B cell (primary cell): ENCODE data around the gene SHISA7. TPM values are rescaled to one million over a fixed set of nuclear protein-coding genes. Genes with fewer than 3 reads are reported as not detected.

Experiments
- ATAC-seq: fragments of 200-7000 bp; cut with Tn5 transposase; one replicate; pipeline ENCODE4 v1.10.0; 2021; ENCODE audit warnings: low read depth, mild to moderate bottlenecking, moderate number of reproducible peaks, moderate library complexity
- CTCF ChIA-PET: fragments of 350-600 bp; sonication (Branson Sonifier 250); formaldehyde crosslinking; loops from one replicate; lab custom pipeline; 2021; ENCODE audit warnings: antibody characterized with exemption, inconsistent platforms; lab: Charles Lee
- POLR2A ChIA-PET: fragments of 350-600 bp; sonication (Branson Sonifier 250); formaldehyde crosslinking; loops from one replicate; lab custom pipeline; 2021; ENCODE audit warnings: antibody characterized with exemption; lab: Charles Lee
- DNase-seq: peaks from one replicate; pipeline ENCODE4 v3.0.0; 2013
- H2AFZ ChIP-seq: 2 replicates; pipeline ENCODE4 v1.6.1; 2012; ENCODE audit warnings: mild to moderate bottlenecking, low read depth, low read length; ENCODE audit not compliant: insufficient read depth, poor library complexity, severe bottlenecking
- H3K27ac ChIP-seq, 2 donors: 1 replicate in 1 of 2; 2 replicates in 1 of 2; pipeline ENCODE4 v1.5.1; 2012 to 2013; ENCODE audit warnings: low read length in 2 of 2, mild to moderate bottlenecking in 2 of 2, moderate library complexity in 1 of 2
- H3K27me3 ChIP-seq, 4 experiments: fragments of 200-600 bp in 1 of 4; sonication (generic) in 1 of 4; replicated peaks in 1 of 4; 1 replicate in 2 of 4; 2 replicates in 2 of 4; pipeline versions ENCODE4 v1.6.1 to v1.7.0; 2013 to 2016; ENCODE audit warnings: low read length in 3 of 4, mild to moderate bottlenecking in 2 of 4, mixed read lengths in 1 of 4, moderate library complexity in 1 of 4; ENCODE audit not compliant: insufficient read depth in 4 of 4, control insufficient read depth in 3 of 4; ENCODE audit errors: control extremely low read depth in 1 of 4
- H3K36me3 ChIP-seq, 2 experiments: replicated peaks in 1 of 2; 1 replicate in 1 of 2; 2 replicates in 1 of 2; pipeline versions ENCODE4 v1.6.1 to v1.7.1; 2013; ENCODE audit warnings: low read length in 1 of 2; ENCODE audit not compliant: insufficient read depth in 2 of 2, control insufficient read depth in 1 of 2; ENCODE audit errors: control extremely low read depth in 1 of 2, extremely low read depth in 1 of 2
- H3K4me1 ChIP-seq, 2 donors: fragments of 200-600 bp in 1 of 2; sonication (generic) in 1 of 2; 1 replicate in 1 of 2; 2 replicates in 1 of 2; pipeline versions ENCODE4 v1.5.1 to v1.6.1; 2013 to 2017; ENCODE audit warnings: low read length in 2 of 2; ENCODE audit not compliant: control insufficient read depth in 2 of 2, insufficient read depth in 2 of 2
- H3K4me2 ChIP-seq: replicated peaks from 2 replicates; pipeline ENCODE3; 2012; ENCODE audit warnings: mild to moderate bottlenecking, low read depth, low read length; ENCODE audit not compliant: poor library complexity, severe bottlenecking
- H3K4me3 ChIP-seq, 5 experiments: fragments of 200-600 bp in 1 of 5; sonication (generic) in 1 of 5; 1 replicate in 3 of 5; 2 replicates in 2 of 5; pipeline versions ENCODE4 v1.5.1 to v1.7.0; 2011 to 2016; ENCODE audit warnings: low read length in 4 of 5, mild to moderate bottlenecking in 4 of 5, low read depth in 2 of 5, control low read depth in 1 of 5, moderate library complexity in 1 of 5; ENCODE audit not compliant: insufficient read depth in 1 of 5; ENCODE audit errors: control extremely low read depth in 1 of 5, extremely low read depth in 1 of 5
- H3K79me2 ChIP-seq: fragments of 200-600 bp; sonication (generic); one replicate; pipeline ENCODE4 v1.6.0; 2016; ENCODE audit warnings: low read length; ENCODE audit not compliant: control insufficient read depth, insufficient read depth
- H3K9ac ChIP-seq: fragments of 200-600 bp; sonication (generic); 2 replicates; pipeline ENCODE4 v1.6.1; 2017; ENCODE audit warnings: mild to moderate bottlenecking, low read length, moderate library complexity
- H3K9me3 ChIP-seq, 3 donors: one replicate each; pipeline versions ENCODE4 v1.6.1 to v1.7.1; 2013; ENCODE audit warnings: low read length in 2 of 3; ENCODE audit not compliant: control insufficient read depth in 2 of 3, insufficient read depth in 1 of 3; ENCODE audit errors: control extremely low read depth in 1 of 3
- H4K20me1 ChIP-seq: 2 replicates; pipeline ENCODE4 v1.6.0; 2012; ENCODE audit warnings: mild to moderate bottlenecking, low read length; ENCODE audit not compliant: insufficient read depth, control insufficient read depth, poor library complexity, severe bottlenecking
- H3K27ac Mint-ChIP-seq: one replicate; pipeline ENCODE4 v1.8.0; 2021; ENCODE audit warnings: mixed read lengths
- H3K27me3 Mint-ChIP-seq: one replicate; pipeline ENCODE4 v1.8.0; 2021; ENCODE audit warnings: mixed read lengths
- H3K4me1 Mint-ChIP-seq: one replicate; pipeline ENCODE4 v1.8.0; 2021; ENCODE audit warnings: mixed read lengths
- H3K4me3 Mint-ChIP-seq: one replicate; pipeline ENCODE4 v1.8.0; 2021; ENCODE audit warnings: mixed read lengths
- H3K9me3 Mint-ChIP-seq: one replicate; pipeline ENCODE4 v1.8.0; 2022; ENCODE audit warnings: mixed read lengths; ENCODE audit not compliant: insufficient read depth
- CTCF ChIP-seq: fragments of 200-600 bp; IDR thresholded peaks from one replicate; pipeline ENCODE4 v1.8.0; 2022; ENCODE audit warnings: antibody characterized with exemption, mild to moderate bottlenecking
- EZH2 ChIP-seq: IDR thresholded peaks from 2 replicates; pipeline ENCODE4 v1.6.1; 2012; ENCODE audit warnings: borderline replicate concordance, low read depth, mild to moderate bottlenecking, moderate library complexity, low read length; ENCODE audit not compliant: insufficient read depth, poor library complexity, severe bottlenecking
- WGBS: methylation state at CpG from one replicate; pipeline ENCODE4 v1.1.5; 2013; ENCODE audit warnings: missing lambda C conversion rate; ENCODE audit not compliant: insufficient coverage; 5-methylcytosine and 5-hydroxymethylcytosine counted together
- intact Hi-C: fragments of 100-400 bp; cut with micrococcal nuclease; formaldehyde crosslinking; loops from one replicate; pipeline ENCODE4 v1.10.0; 2022
- polyA plus RNA-seq: library from polyadenylated mRNA; depleted of rRNA; stranded (reverse); fragments of >200 nt; gene quantifications from 2 replicates; pipeline ENCODE4 v1.2.3, GENCODE V29; 2012
- total RNA-seq, 2 donors: library from RNA; stranded (reverse); fragments of 120-200 nt in 1 of 2; gene quantifications; 1 replicate in 1 of 2; 2 replicates in 1 of 2; pipeline versions ENCODE4 v1.2.3 to v1.2.4, GENCODE V29; 2013 to 2022

The SHISA7 gene
- total and polyA plus RNA-seq, 2 donors (not counting 1 experiment from before 2014, with no cell fraction given), result 0.06 TPM; not detected in 1

- H3K27ac ChIP-seq, result no peak overlapping the region
- H3K9me3 Mint-ChIP-seq, result no peaks in the 10 kb centered on the region
- intact Hi-C loops, result no loop called here
- no peak overlapping the region for H3K9ac ChIP-seq
- ATAC-seq (no peak), DNase-seq (peak; percentile 15)
- peaks cover 0 to 17% (median 0%) of the 10 kb centered on the region in 3 donors for H3K9me3 ChIP-seq
- H3K4me1 Mint-ChIP-seq, result peaks cover 20% of the 10 kb centered on the region
- H3K27ac Mint-ChIP-seq, result no peak overlapping the region
- no peaks in the 10 kb centered on the region for H4K20me1 ChIP-seq
- no peak overlapping the region for H3K4me3 ChIP-seq
- no peaks in the 10 kb centered on the region for H3K36me3 ChIP-seq
- H3K4me3 Mint-ChIP-seq, result no peak overlapping the region
- H3K27me3 ChIP-seq, result peaks cover 0 to 60% (median 36%) of the 10 kb centered on the region in 4 experiments
- peaks cover 55% of the 10 kb centered on the region for H3K27me3 Mint-ChIP-seq
- H2AFZ ChIP-seq, result no peak overlapping the region
- ChIA-PET POLR2A (interaction anchor here (0.7 kb wide), 1 partner anchor 31 kb away, joined by 5 read pairs; no protein-coding TSS in a partner anchor), CTCF (interaction anchor here (0.8 to 0.9 kb wide), 2 partner anchors 23 to 365 kb away, joined by 3 to 6 read pairs; no protein-coding TSS in a partner anchor)
- no peak overlapping the region for H3K4me2 ChIP-seq
- WGBS, result 40% methylated on average over 1 of the region's 18 CpGs
- no peak for TF ChIP-seq CTCF
- TF ChIP-seq EZH2, result no peak
- H3K4me1 ChIP-seq, result peaks cover 21 to 35% of the 10 kb centered on the region in 2 donors
- H3K79me2 ChIP-seq, result no peaks in the 10 kb centered on the region
Measured at GRCh38 chr19:55443824-55444480, 852 bp upstream of the SHISA7 start.

GRCh38 chr19:55442372-55442961 is 633 bp downstream of the SHISA7 start:
- H3K79me2 ChIP-seq, result no peaks in the 10 kb centered on the region
- ATAC-seq (no peak), DNase-seq (peak; percentile 60)
- no peak overlapping the region for H3K9ac ChIP-seq
- peaks cover 20% of the 10 kb centered on the region for H3K4me1 Mint-ChIP-seq
- POLR2A ChIA-PET, result no interaction called here
- peaks cover 0 to 74% (median 45%) of the 10 kb centered on the region in 4 experiments for H3K27me3 ChIP-seq
- CTCF ChIA-PET, result no interaction called here
- H3K4me3 ChIP-seq, result no peak overlapping the region
- 4% methylated on average over 66 of the region's 72 CpGs for WGBS
- H3K27ac Mint-ChIP-seq, result no peak overlapping the region
- H3K9me3 ChIP-seq, result peaks cover 0 to 29% (median 0%) of the 10 kb centered on the region in 3 donors
- intact Hi-C loops, result no loop called here
- no peak overlapping the region for H2AFZ ChIP-seq
- H3K27me3 Mint-ChIP-seq, result peaks cover 64% of the 10 kb centered on the region
- H3K4me1 ChIP-seq, result peaks cover 21 to 37% of the 10 kb centered on the region in 2 donors
- H3K27ac ChIP-seq, result no peak overlapping the region
- no peaks in the 10 kb centered on the region for H3K36me3 ChIP-seq
- H4K20me1 ChIP-seq, result no peaks in the 10 kb centered on the region
- H3K9me3 Mint-ChIP-seq, result no peaks in the 10 kb centered on the region
- H3K4me3 Mint-ChIP-seq, result no peak overlapping the region
- H3K4me2 ChIP-seq, result peak overlapping the region; percentile 62
- TF ChIP-seq CTCF (no peak), EZH2 (no peak)
